ENCODE measurements around the gene IFT43.

The IFT43 gene

DNA sequence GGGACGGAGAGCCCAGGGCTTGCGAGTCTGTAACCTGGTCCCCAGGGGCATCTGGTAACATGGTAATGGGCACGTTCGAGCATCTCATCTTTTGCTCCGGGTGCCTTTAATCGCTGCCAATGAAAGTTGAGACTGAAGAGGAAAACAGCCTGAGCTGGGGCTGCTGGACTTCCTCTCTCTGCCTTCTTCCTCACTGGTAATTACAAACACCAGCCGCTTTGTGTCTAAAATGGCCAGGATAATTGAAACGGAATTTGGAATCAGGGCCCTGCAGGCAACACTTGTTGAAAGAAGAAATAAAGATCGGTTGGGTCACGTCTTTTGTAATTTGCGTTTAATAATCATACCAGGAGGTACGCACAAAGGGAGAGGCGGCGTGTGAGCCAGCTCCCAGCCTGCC, 114.7 kb downstream of the IFT43 start:
- TF ChIP-seq FOXP2 (optimal IDR thresholded peaks at IDR 0.05; ENCODE audit: borderline replicate concordance, extremely low read depth, extremely low read length, insufficient read depth) (no peak), TAF1 (IDR thresholded peaks at IDR 0.05; ENCODE audit: borderline replicate concordance, insufficient read depth, low read length) (no peak), SIN3A (IDR thresholded peaks at IDR 0.05; ENCODE audit: borderline replicate concordance, insufficient read depth, low read length) (no peak), POLR2AphosphoS5 (IDR thresholded peaks at IDR 0.05; ENCODE audit: low read depth, low read length) (no peak)
- TF ChIP-seq, protein P1, sequence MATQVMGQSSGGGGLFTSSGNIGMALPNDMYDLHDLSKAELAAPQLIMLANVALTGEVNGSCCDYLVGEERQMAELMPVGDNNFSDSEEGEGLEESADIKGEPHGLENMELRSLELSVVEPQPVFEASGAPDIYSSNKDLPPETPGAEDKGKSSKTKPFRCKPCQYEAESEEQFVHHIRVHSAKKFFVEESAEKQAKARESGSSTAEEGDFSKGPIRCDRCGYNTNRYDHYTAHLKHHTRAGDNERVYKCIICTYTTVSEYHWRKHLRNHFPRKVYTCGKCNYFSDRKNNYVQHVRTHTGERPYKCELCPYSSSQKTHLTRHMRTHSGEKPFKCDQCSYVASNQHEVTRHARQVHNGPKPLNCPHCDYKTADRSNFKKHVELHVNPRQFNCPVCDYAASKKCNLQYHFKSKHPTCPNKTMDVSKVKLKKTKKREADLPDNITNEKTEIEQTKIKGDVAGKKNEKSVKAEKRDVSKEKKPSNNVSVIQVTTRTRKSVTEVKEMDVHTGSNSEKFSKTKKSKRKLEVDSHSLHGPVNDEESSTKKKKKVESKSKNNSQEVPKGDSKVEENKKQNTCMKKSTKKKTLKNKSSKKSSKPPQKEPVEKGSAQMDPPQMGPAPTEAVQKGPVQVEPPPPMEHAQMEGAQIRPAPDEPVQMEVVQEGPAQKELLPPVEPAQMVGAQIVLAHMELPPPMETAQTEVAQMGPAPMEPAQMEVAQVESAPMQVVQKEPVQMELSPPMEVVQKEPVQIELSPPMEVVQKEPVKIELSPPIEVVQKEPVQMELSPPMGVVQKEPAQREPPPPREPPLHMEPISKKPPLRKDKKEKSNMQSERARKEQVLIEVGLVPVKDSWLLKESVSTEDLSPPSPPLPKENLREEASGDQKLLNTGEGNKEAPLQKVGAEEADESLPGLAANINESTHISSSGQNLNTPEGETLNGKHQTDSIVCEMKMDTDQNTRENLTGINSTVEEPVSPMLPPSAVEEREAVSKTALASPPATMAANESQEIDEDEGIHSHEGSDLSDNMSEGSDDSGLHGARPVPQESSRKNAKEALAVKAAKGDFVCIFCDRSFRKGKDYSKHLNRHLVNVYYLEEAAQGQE (IDR thresholded peaks at IDR 0.05; ENCODE audit: insufficient read depth in 1 of 2, low read depth in 2 of 2, low read length in 2 of 2), result no peak

DNA sequence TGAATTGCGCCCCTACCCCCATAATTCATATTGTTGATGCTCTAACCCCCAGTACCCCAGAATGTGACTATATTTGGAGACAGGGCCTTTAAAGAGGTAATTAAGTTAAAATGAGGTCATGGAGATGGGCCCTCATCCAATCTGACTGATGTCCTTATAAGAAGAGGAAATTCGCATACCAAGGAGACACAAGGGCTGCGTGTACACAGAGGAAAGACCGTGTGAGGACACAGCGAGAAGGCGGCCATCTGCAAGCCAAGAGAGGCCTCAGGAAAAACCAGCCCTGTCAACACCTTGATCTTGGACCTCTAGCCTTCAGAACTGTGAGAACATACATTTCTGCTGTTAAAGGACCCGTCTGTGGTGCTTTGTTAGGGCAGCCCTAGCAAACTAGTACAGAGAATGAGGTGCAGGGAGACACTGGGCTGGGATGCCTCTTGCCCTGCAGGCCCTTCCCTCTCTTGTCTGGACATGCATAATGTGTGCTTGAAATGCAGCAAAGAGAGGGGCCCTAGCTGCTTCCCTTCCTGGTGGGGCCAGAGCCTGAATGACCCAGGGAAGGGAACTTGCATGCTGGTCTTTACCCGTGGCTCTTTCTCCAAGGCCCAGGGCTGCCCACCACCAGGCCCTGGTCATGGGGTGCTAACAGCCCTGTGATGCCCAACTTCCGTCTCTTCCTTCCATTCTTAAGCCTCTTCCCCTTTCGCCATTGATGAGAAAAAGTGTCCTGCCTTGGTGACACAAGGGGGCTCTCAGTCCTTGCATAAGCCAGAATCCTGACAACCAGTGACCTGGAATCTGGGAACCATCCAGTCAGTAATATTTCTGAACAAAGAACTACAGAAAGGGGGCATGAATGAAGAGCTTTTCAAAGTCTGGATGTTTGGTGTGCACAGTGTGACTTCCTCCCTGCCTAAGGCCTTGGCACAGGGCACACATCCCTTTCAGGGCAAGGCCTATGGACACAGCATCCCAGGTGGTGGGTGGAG, 116.1 kb downstream of the IFT43 start:
- TF ChIP-seq TAF1 (IDR thresholded peaks at IDR 0.05; ENCODE audit: borderline replicate concordance, insufficient read depth, low read length) (no peak), SIN3A (IDR thresholded peaks at IDR 0.05; ENCODE audit: borderline replicate concordance, insufficient read depth, low read length) (no peak), FOXP2 (optimal IDR thresholded peaks at IDR 0.05; ENCODE audit: borderline replicate concordance, extremely low read depth, extremely low read length, insufficient read depth) (no peak), POLR2AphosphoS5 (IDR thresholded peaks at IDR 0.05; ENCODE audit: low read depth, low read length) (no peak)
- TF ChIP-seq, protein P1 (IDR thresholded peaks at IDR 0.05; ENCODE audit: insufficient read depth in 1 of 2, low read depth in 2 of 2, low read length in 2 of 2), result no peak

DNA sequence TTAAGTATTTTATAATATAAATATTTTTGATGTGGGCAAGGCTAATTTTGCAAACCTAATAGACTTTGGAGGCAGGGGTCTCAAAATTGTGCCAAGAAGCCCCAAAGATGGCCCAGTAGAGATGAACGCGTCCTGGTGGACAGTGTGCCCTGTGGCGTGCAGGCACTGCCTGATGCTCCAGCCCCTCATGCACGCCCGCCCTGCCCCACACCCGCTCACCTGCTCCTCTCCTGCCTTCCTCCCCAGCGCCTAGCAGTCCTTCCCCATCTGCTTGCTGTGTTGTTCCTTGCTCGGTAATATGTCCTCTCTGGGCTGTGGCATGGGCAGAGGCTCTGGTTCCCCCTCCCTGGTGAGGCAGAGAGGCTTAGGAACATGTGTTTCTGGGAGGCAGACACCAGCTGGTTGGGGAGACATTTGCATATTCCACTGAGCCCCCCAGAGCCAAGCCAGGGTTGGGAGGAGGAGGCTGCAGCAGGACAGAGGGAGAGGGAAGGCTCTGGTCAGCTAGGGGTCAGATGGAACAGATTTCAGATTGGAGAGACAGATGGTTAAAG, 119.3 kb downstream of the IFT43 start:
- TF ChIP-seq POLR2AphosphoS5 (IDR thresholded peaks at IDR 0.05; ENCODE audit: low read depth, low read length) (no peak), FOXP2 (optimal IDR thresholded peaks at IDR 0.05; ENCODE audit: borderline replicate concordance, extremely low read depth, extremely low read length, insufficient read depth) (no peak), SIN3A (IDR thresholded peaks at IDR 0.05; ENCODE audit: borderline replicate concordance, insufficient read depth, low read length) (no peak), TAF1 (IDR thresholded peaks at IDR 0.05; ENCODE audit: borderline replicate concordance, insufficient read depth, low read length) (no peak)
- TF ChIP-seq, protein P1 (IDR thresholded peaks at IDR 0.05; ENCODE audit: insufficient read depth in 1 of 2, low read depth in 2 of 2, low read length in 2 of 2), result no peak

DNA sequence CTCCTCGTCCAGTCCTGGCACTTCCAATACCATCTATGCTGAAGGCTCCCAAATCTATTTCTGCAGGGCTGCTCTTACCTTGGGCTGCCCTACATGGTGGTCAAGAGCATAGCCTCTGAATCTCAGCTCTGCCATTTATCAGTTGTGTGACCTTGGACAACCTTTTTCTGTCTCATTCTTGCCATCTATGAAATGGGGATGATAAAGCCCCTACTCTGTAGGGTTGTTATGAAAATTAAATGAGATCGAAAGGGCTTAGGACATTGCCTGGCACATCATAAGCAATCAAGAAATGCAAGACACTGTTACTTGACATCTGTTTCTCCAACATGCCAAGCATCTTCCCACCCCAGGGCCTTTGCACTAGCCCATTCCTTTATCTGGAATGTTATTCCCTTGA, 120.6 kb downstream of the IFT43 start:
- TF ChIP-seq SIN3A (IDR thresholded peaks at IDR 0.05; ENCODE audit: borderline replicate concordance, insufficient read depth, low read length), result no peak
- TF ChIP-seq TAF1 (IDR thresholded peaks at IDR 0.05; ENCODE audit: borderline replicate concordance, insufficient read depth, low read length), result no peak
- no peak for TF ChIP-seq FOXP2 (optimal IDR thresholded peaks at IDR 0.05; ENCODE audit: borderline replicate concordance, extremely low read depth, extremely low read length, insufficient read depth)
- TF ChIP-seq, protein P1 (IDR thresholded peaks at IDR 0.05; ENCODE audit: insufficient read depth in 1 of 2, low read depth in 2 of 2, low read length in 2 of 2), result no peak
- TF ChIP-seq POLR2AphosphoS5 (IDR thresholded peaks at IDR 0.05; ENCODE audit: low read depth, low read length), result no peak

Measured in PFSK-1 (cell line).